H1 (cell line): ENCODE results near the gene CFP. TPM values are rescaled to one million over a fixed set of nuclear protein-coding genes. Genes with fewer than 3 reads are reported as not detected.

Experiments used
- BACH1 ChIP-seq: IDR thresholded peaks from 2 replicates; pipeline ENCODE4 v1.6.1; 2012; ENCODE audit warnings: low read length, improper control_type of control experiment
- BRCA1 ChIP-seq: IDR thresholded peaks from 2 replicates; pipeline ENCODE4 v1.6.1; 2012; ENCODE audit warnings: low read depth, low read length, improper control_type of control experiment
- CHD1 ChIP-seq: IDR thresholded peaks from 2 replicates; pipeline ENCODE4 v1.6.1; 2012; ENCODE audit warnings: low read depth, low read length, improper control_type of control experiment
- CHD2 ChIP-seq: IDR thresholded peaks from 2 replicates; pipeline ENCODE4 v1.6.1; 2012; ENCODE audit warnings: low read length, improper control_type of control experiment
- CREB1 ChIP-seq: IDR thresholded peaks from 2 replicates; pipeline ENCODE4 v1.6.1; 2012; ENCODE audit warnings: inconsistent platforms
- JUND ChIP-seq: IDR thresholded peaks from 2 replicates; pipeline ENCODE4 v1.6.1; 2011; ENCODE audit warnings: mild to moderate bottlenecking, improper control_type of control experiment, low read length
- KDM1A ChIP-seq: fragments of 200-600, 300-600 bp; sonication (generic); IDR thresholded peaks from 2 replicates; pipeline ENCODE4 v1.7.1; 2016; ENCODE audit warnings: mild to moderate bottlenecking, low read length, borderline replicate concordance
- KDM4A ChIP-seq: IDR thresholded peaks from one replicate; pipeline ENCODE4 v1.7.1; 2012; ENCODE audit warnings: low read depth, mild to moderate bottlenecking, moderate library complexity, low read length, inconsistent platforms; ENCODE audit not compliant: severe bottlenecking
- KDM5A ChIP-seq: fragments of 200-600 bp; IDR thresholded peaks from 2 replicates; pipeline ENCODE4 v1.7.1; 2012; ENCODE audit warnings: mild to moderate bottlenecking, low read length, inconsistent platforms, mixed read lengths
- NRF1 ChIP-seq: IDR thresholded peaks from 2 replicates; pipeline ENCODE4 v1.6.1; 2011; ENCODE audit warnings: mild to moderate bottlenecking, low read depth, low read length, improper control_type of control experiment
- POLR2A ChIP-seq, 2 experiments: IDR thresholded peaks; 1 replicate in 1 of 2; 2 replicates in 1 of 2; pipeline ENCODE4 v1.6.1; 2011; ENCODE audit warnings: low read depth in 2 of 2, low read length in 2 of 2, mild to moderate bottlenecking in 2 of 2; ENCODE audit errors: control extremely low read depth in 1 of 2
- POLR2AphosphoS5 ChIP-seq: IDR thresholded peaks from 2 replicates; pipeline ENCODE4 v1.6.1; 2011; ENCODE audit warnings: low read depth, low read length
- POU5F1 ChIP-seq: IDR thresholded peaks from 2 replicates; pipeline ENCODE4 v1.6.1; 2011; ENCODE audit warnings: low read depth, mild to moderate bottlenecking, low read length, moderate library complexity
- RAD21 ChIP-seq, 2 experiments: IDR thresholded peaks in 1 of 2; conservative IDR thresholded peaks in 1 of 2; 2 replicates each; pipeline ENCODE4 v1.6.1; 2011; ENCODE audit warnings: low read depth in 2 of 2, low read length in 2 of 2, improper control_type of control experiment in 1 of 2, inconsistent platforms in 1 of 2, mild to moderate bottlenecking in 1 of 2, moderate library complexity in 1 of 2
- SIN3A ChIP-seq, 2 experiments: IDR thresholded peaks in 1 of 2; conservative IDR thresholded peaks in 1 of 2; 2 replicates each; pipeline ENCODE4 v1.6.1; 2011 to 2012; ENCODE audit warnings: low read length in 2 of 2, improper control_type of control experiment in 1 of 2, low read depth in 1 of 2, mild to moderate bottlenecking in 1 of 2
- SP1 ChIP-seq: IDR thresholded peaks from 2 replicates; pipeline ENCODE4 v1.6.1; 2011; ENCODE audit warnings: low read depth, low read length
- TBP ChIP-seq: IDR thresholded peaks from 2 replicates; pipeline ENCODE4 v1.6.1; 2011; ENCODE audit warnings: low read depth, low read length, improper control_type of control experiment
- TCF12 ChIP-seq: IDR thresholded peaks from 2 replicates; pipeline ENCODE4 v1.6.1; 2011; ENCODE audit warnings: low read depth, mild to moderate bottlenecking, low read length
- USF2 ChIP-seq: IDR thresholded peaks from 2 replicates; pipeline ENCODE4 v1.6.1; 2011; ENCODE audit warnings: low read length, improper control_type of control experiment
- ZNF274 ChIP-seq: IDR thresholded peaks from 2 replicates; pipeline ENCODE4 v1.7.0; 2012; ENCODE audit warnings: low read length, borderline replicate concordance; ENCODE audit errors: extremely low read depth
- polyA plus RNA-seq, 7 experiments: library from polyadenylated mRNA; depleted of rRNA in 3 of 7; stranded (reverse) in 5 of 7; unstranded in 2 of 7; fragments of >200 nt in 5 of 7; fragments of 200-250 nt in 2 of 7; gene quantifications; 1 replicate in 5 of 7; 2 replicates in 1 of 7; 4 replicates in 1 of 7; pipeline versions ENCODE4 v1.2.1 to v1.2.3, GENCODE V29; 2011 to 2013; ENCODE audit warnings: missing spikeins in 2 of 7, mixed read lengths in 2 of 7
- total RNA-seq: library from RNA; stranded (reverse); fragmentation: NEBNext Ultra II Directional; extraction: Animal tissue kit (Norgen Biotek cat#: 25700); gene quantifications from 2 replicates; pipeline ENCODE4 v1.2.1, GENCODE V29; 2021
- TF ChIP-seq, protein P1 (sequence below): IDR thresholded peaks from 2 replicates; pipeline ENCODE4 v1.6.1; 2012; ENCODE audit warnings: low read length, inconsistent platforms

Gene CFP
- total and polyA plus RNA-seq, 2 of the 8 experiments (the other 6 are each of a cell fraction or from before 2014, with no cell fraction given), result 0.76 to 2.2 TPM

DNA sequence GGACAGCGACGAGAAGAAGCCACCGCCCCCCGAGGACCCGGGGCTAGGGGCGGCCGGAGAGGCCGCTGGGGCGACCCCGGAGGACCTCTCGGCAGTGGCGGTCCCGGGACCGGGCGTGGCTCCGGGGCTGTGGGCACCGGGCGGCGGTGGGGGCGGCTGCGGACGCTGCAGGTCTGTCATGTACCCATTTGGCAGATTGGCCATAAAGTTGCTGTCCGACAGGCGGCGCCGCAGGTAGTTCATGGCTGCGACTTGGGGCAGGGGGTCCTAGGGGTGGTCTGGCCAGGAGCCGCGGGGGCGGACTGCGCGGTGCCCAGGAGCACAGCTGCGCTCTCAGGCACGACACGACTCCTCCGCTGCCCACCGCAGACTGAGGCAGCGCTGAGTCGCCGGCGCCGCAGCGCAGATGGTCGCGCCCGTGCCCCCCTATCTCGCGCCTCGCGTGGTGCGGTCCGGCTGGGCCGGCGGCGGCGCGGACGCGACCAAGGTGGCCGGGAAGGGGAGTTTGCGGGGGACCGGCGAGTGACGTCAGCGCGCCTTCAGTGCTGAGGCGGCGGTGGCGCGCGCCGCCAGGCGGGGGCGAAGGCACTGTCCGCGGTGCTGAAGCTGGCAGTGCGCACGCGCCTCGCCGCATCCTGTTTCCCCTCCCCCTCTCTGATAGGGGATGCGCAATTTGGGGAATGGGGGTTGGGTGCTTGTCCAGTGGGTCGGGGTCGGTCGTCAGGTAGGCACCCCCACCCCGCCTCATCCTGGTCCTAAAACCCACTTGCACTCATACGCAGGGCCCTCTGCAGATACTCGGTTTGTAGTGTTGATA is 10.0 kb downstream of the CFP start, which contains the start of gene SYN1 (continued):
- no peak; a peak in 1 of 4 replicates for TF ChIP-seq RAD21 (IDR thresholded peaks at IDR 0.05 in 1 of 2, conservative IDR thresholded peaks at IDR 0.05 in 1 of 2; ENCODE audit: low read depth in 2 of 2, low read length in 2 of 2)
- peak; percentile 79 for TF ChIP-seq POLR2AphosphoS5
- no peak for TF ChIP-seq POU5F1
- TF ChIP-seq JUND, result peak; percentile 95
- TF ChIP-seq, protein P1, sequence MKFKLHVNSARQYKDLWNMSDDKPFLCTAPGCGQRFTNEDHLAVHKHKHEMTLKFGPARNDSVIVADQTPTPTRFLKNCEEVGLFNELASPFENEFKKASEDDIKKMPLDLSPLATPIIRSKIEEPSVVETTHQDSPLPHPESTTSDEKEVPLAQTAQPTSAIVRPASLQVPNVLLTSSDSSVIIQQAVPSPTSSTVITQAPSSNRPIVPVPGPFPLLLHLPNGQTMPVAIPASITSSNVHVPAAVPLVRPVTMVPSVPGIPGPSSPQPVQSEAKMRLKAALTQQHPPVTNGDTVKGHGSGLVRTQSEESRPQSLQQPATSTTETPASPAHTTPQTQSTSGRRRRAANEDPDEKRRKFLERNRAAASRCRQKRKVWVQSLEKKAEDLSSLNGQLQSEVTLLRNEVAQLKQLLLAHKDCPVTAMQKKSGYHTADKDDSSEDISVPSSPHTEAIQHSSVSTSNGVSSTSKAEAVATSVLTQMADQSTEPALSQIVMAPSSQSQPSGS, result peak; percentile 95
- peak; percentile 69; the same call in 1 of the 2 replicates for TF ChIP-seq KDM1A
- TF ChIP-seq SIN3A (conservative IDR thresholded peaks at IDR 0.05 in 1 of 2, IDR thresholded peaks at IDR 0.05 in 1 of 2; ENCODE audit: low read depth in 1 of 2, low read length in 2 of 2), result peak; percentile 50 to 92; a peak in 2 of 4 replicates
- TF ChIP-seq BRCA1, result no peak
- peak; percentile 68 for TF ChIP-seq TBP
- TF ChIP-seq POLR2A (IDR thresholded peaks at IDR 0.05; ENCODE audit: control extremely low read depth in 1 of 2, low read depth in 2 of 2, low read length in 2 of 2), result peak in 1 of 2 experiments; percentile 48; a peak in 1 of 3 replicates
- no peak for TF ChIP-seq KDM5A
- peak; percentile 48; the same call in 1 of the 2 replicates for TF ChIP-seq NRF1
- TF ChIP-seq TCF12, result no peak
- TF ChIP-seq KDM4A, result no peak
- no peak for TF ChIP-seq BACH1
- no peak for TF ChIP-seq SP1
- TF ChIP-seq CHD2, result peak; percentile 28; the same call in 1 of the 2 replicates
- TF ChIP-seq CREB1, result peak; percentile 92
- no peak for TF ChIP-seq ZNF274
- peak; percentile 90 for TF ChIP-seq CHD1
- TF ChIP-seq USF2, result no peak
